Peyer's patch (tissue), 4 donors: Measurements from ENCODE around the gene TPGS1. TPM values are rescaled to one million over a fixed set of nuclear protein-coding genes. Genes with fewer than 3 reads are reported as not detected.

ENCODE experiments used
- DNase-seq, 3 donors: peaks; one replicate each; pipeline ENCODE4 v3.0.0-alpha.2; 2017 to 2019
- H3K27ac ChIP-seq, 4 donors: fragments of 200-600 bp; sonication (generic); one replicate each; pipeline ENCODE4 v1.5.1; 2016 to 2019
- H3K27me3 ChIP-seq, 2 donors: fragments of 200-600 bp; sonication (generic); one replicate each; pipeline ENCODE4 v1.5.1; 2019
- H3K36me3 ChIP-seq, 3 donors: fragments of 200-600 bp; sonication (generic); one replicate each; pipeline ENCODE4 v1.5.1; 2016 to 2019
- H3K4me1 ChIP-seq, 4 donors: fragments of 200-600 bp; sonication (generic); one replicate each; pipeline ENCODE4 v1.5.1; 2016 to 2019
- H3K4me3 ChIP-seq, 4 donors: fragments of 200-600 bp; sonication (generic); 1 replicate in 3 of 4; 2 replicates in 1 of 4; pipeline ENCODE4 v1.5.1; 2016 to 2019; ENCODE audit warnings: mild to moderate bottlenecking in 1 of 4
- H3K9me3 ChIP-seq, 4 donors: fragments of 200-600 bp; sonication (generic); one replicate each; pipeline ENCODE4 v1.5.1; 2016 to 2019; ENCODE audit warnings: mild to moderate bottlenecking in 1 of 4
- CTCF ChIP-seq, 6 experiments: fragments of 450-650 bp in 4 of 6; fragments of 200-600 bp in 2 of 6; sonication (generic) in 1 of 6; IDR thresholded peaks; one replicate each; pipeline ENCODE4 v1.5.1; 2017 to 2019; ENCODE audit warnings: antibody characterized with exemption in 6 of 6, mild to moderate bottlenecking in 3 of 6, moderate library complexity in 1 of 6
- POLR2A ChIP-seq, 2 donors: fragments of 450-650 bp; IDR thresholded peaks; one replicate each; pipeline ENCODE4 v1.5.1; 2017; ENCODE audit warnings: antibody characterized with exemption in 2 of 2, mild to moderate bottlenecking in 2 of 2, moderate library complexity in 2 of 2
- total RNA-seq, 4 donors: library from RNA; depleted of rRNA; stranded (reverse); fragments of >200 nt; gene quantifications; one replicate each; pipeline ENCODE4 v1.1.0, GENCODE V29; 2016

The TPGS1 gene
- total RNA-seq, 4 donors from 2014 or later, result 11.6 to 35.7 (median 24.2) TPM

- Histone ChIP-seq H3K9me3 (no peaks in the 10 kb centered on the region), H3K4me3 (no peak overlapping the region), H3K27ac (no peak overlapping the region), H3K4me1 (peaks cover 0 to 17% (median 4%) of the 10 kb centered on the region in 4 donors), H3K27me3 (peaks cover 3 to 24% of the 10 kb centered on the region in 2 donors), H3K36me3 (no peaks in the 10 kb centered on the region)
- TF ChIP-seq POLR2A (IDR thresholded peaks at IDR 0.05) (no peak), CTCF (IDR thresholded peaks at IDR 0.05) (no peak)
- no peak for DNase-seq
Observed at GRCh38 chr19:498977-499623, 8.2 kb upstream of the TPGS1 start.

- Histone ChIP-seq H3K27ac (no peak overlapping the region), H3K9me3 (no peaks in the 10 kb centered on the region), H3K27me3 (peaks cover 0 to 18% of the 10 kb centered on the region in 2 donors), H3K36me3 (no peaks in the 10 kb centered on the region), H3K4me3 (no peak overlapping the region), H3K4me1 (peaks cover 0 to 18% (median 6%) of the 10 kb centered on the region in 4 donors)
- TF ChIP-seq POLR2A (IDR thresholded peaks at IDR 0.05) (no peak), CTCF (IDR thresholded peaks at IDR 0.05) (no peak)
- DNase-seq, result no peak
Observed at GRCh38 chr19:501646-502045, 5.7 kb upstream of the TPGS1 start.

GRCh38 chr19:504616-505015 is 2.7 kb upstream of the TPGS1 start:
- peaks cover 0 to 3% (median 0%) of the 10 kb centered on the region in 3 donors for H3K36me3 ChIP-seq
- H3K27ac ChIP-seq, result no peak overlapping the region
- TF ChIP-seq POLR2A (IDR thresholded peaks at IDR 0.05) (no peak), CTCF (IDR thresholded peaks at IDR 0.05) (no peak)
- H3K4me1 ChIP-seq, result peaks cover 5 to 23% (median 9%) of the 10 kb centered on the region in 4 donors
- no peaks in the 10 kb centered on the region for H3K9me3 ChIP-seq
- no peak for DNase-seq
- H3K4me3 ChIP-seq, result no peak overlapping the region
- H3K27me3 ChIP-seq, result no peaks in the 10 kb centered on the region

- Histone ChIP-seq H3K27me3 (no peaks in the 10 kb centered on the region), H3K9me3 (no peaks in the 10 kb centered on the region), H3K4me3 (peak overlapping the region; percentile 84 to 100 (median 99)), H3K36me3 (peaks cover 0 to 6% (median 0%) of the 10 kb centered on the region in 3 donors), H3K27ac (peak overlapping the region; percentile 84 to 98 (median 94)), H3K4me1 (peaks cover 5 to 40% (median 16%) of the 10 kb centered on the region in 4 donors)
- TF ChIP-seq CTCF (IDR thresholded peaks at IDR 0.05) (peak; percentile 94 to 99 (median 98)), POLR2A (IDR thresholded peaks at IDR 0.05) (no peak)
- DNase-seq, result peak; percentile 95 to 99 (median 96)
Observed at GRCh38 chr19:506404-507285, 652 bp upstream of the TPGS1 start.

- Histone ChIP-seq H3K27ac (peak overlapping the region in 3 of 4 donors; percentile 84 to 98 (median 94)), H3K36me3 (peaks cover 0 to 6% (median 0%) of the 10 kb centered on the region in 3 donors), H3K4me1 (peaks cover 5 to 40% (median 17%) of the 10 kb centered on the region in 4 donors), H3K9me3 (no peaks in the 10 kb centered on the region), H3K4me3 (peak overlapping the region; percentile 84 to 100 (median 99)), H3K27me3 (no peaks in the 10 kb centered on the region)
- no peak for DNase-seq
- no peak for TF ChIP-seq CTCF (IDR thresholded peaks at IDR 0.05)
- no peak for TF ChIP-seq POLR2A (IDR thresholded peaks at IDR 0.05)
Observed at GRCh38 chr19:508204-509150, 1.2 kb downstream of the TPGS1 start.
